Esophagus muscularis mucosa (tissue), 3 donors: ENCODE results near the gene CHRFAM7A.
"Not testable (repeated sequence)": the region's sequence is repeated elsewhere in the genome, so short reads cannot be mapped to it uniquely, and the experiment has no call there.

Experiments used
- POLR2A ChIP-seq: fragments of 450-650 bp; IDR thresholded peaks from one replicate; pipeline ENCODE4 v1.6.1; 2017; ENCODE audit warnings: antibody characterized with exemption, moderate library complexity, mild to moderate bottlenecking, low read depth
- POLR2AphosphoS5 ChIP-seq, 2 donors: sonication (generic); formaldehyde crosslinking; IDR thresholded peaks; one replicate each; pipeline ENCODE4 v1.6.1; 2017; ENCODE audit warnings: antibody characterized with exemption in 2 of 2
- TF ChIP-seq, protein P1 (sequence below), 3 experiments: fragments of 200-600 bp in 2 of 3; fragments of 450-650 bp in 1 of 3; sonication (generic) in 2 of 3; IDR thresholded peaks; one replicate each; pipeline ENCODE4 v1.5.1; 2017 to 2019; ENCODE audit warnings: antibody characterized with exemption in 3 of 3, mild to moderate bottlenecking in 2 of 3, moderate library complexity in 1 of 3

DNA sequence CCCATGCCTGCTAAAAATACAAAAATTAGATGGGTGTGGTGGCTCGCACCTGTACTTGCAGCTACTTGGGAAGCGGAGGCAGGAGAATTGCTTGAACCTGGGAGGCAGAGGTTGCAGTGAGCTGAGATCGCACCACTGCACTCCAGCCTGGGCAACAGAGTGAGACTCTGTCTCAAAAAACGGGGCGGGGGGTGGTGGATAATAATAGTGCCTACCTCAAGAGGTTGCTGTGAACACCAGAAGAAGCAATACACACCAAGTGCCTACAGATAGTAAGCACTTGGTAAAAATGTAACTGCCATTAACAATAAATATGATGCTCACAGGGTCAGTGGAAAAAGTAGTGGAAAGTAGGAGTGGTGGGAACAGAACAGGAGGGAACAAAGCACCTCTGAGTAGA, 42.5 kb upstream of the CHRFAM7A start:
- TF ChIP-seq, protein P1, sequence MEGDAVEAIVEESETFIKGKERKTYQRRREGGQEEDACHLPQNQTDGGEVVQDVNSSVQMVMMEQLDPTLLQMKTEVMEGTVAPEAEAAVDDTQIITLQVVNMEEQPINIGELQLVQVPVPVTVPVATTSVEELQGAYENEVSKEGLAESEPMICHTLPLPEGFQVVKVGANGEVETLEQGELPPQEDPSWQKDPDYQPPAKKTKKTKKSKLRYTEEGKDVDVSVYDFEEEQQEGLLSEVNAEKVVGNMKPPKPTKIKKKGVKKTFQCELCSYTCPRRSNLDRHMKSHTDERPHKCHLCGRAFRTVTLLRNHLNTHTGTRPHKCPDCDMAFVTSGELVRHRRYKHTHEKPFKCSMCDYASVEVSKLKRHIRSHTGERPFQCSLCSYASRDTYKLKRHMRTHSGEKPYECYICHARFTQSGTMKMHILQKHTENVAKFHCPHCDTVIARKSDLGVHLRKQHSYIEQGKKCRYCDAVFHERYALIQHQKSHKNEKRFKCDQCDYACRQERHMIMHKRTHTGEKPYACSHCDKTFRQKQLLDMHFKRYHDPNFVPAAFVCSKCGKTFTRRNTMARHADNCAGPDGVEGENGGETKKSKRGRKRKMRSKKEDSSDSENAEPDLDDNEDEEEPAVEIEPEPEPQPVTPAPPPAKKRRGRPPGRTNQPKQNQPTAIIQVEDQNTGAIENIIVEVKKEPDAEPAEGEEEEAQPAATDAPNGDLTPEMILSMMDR (IDR thresholded peaks at IDR 0.05) = not testable (repeated sequence)
- not testable (repeated sequence) for TF ChIP-seq POLR2AphosphoS5 (IDR thresholded peaks at IDR 0.05); POLR2A
